ENCODE measurements around the gene ATRN. TPM values are rescaled to one million over a fixed set of nuclear protein-coding genes. Genes with fewer than 3 reads are reported as not detected.

Gene ATRN
- total and polyA plus RNA-seq, 2 donors (not counting 3 experiments of a cell fraction or from before 2014, with no cell fraction given) = 32.3 to 33.1 TPM

DNA sequence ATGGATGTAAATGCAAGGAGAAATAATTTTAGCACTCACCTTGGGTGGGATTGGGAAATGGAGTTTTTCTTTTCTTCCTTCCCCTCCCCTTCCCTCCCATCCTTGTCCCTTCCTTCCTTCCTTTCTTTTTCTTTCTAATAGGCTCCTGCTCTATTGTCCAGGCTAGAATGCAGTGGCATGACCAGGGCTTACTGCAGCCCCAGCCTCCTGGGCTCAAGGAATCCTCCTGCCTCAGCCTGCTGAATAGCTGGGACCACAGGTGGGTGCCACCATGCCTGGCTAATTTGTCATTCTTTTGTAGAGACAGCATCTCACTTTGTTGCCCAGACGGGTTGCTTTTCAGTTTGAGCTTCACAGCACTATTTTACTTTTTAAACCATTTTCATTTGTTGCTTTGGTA is 21.5 kb upstream of the ATRN start:
- no peaks in the 10 kb centered on the region for H3K9me1 ChIP-seq (replicated peaks; ENCODE audit: control insufficient read depth, extremely low read depth, insufficient read depth, low read length)
- no peaks in the 10 kb centered on the region for H4K20me1 ChIP-seq (replicated peaks; ENCODE audit: control insufficient read depth, extremely low read depth, insufficient read depth, low read length)
- no peaks in the 10 kb centered on the region for H3K36me3 ChIP-seq (ENCODE audit: control insufficient read depth in 2 of 2, extremely low read depth in 1 of 2, insufficient read depth in 2 of 2, low read length in 2 of 2)
- no TSS peak for BruUV-seq (replicated peaks)
- POLR2A ChIA-PET = no interaction called here
- H3K4me2 ChIP-seq (ENCODE audit: insufficient read depth, low read length) = no peak overlapping the region
- H3K27me3 ChIP-seq (ENCODE audit: control insufficient read depth in 2 of 2, insufficient read depth in 2 of 2, low read length in 2 of 2) = peaks cover 17 to 21% of the 10 kb centered on the region in 2 experiments
- dilution Hi-C loops (cut with MboI; ENCODE audit: extremely low pct_ligation_motif_present, low sequenced_read_pairs) (no loop called here), intact Hi-C loops (cut with micrococcal nuclease) (no loop called here)
- no peak overlapping the region for H3K9ac ChIP-seq (replicated peaks; ENCODE audit: extremely low read depth, insufficient read depth, low read length)
- no peaks in the 10 kb centered on the region for H3K79me2 ChIP-seq (ENCODE audit: control insufficient read depth, insufficient read depth, low read length)
- H3K27ac ChIP-seq (ENCODE audit: insufficient read depth, low read depth, low read length) = no peak overlapping the region
- DNase-seq (ENCODE audit: low read depth, low spot score) (no peak), FAIRE-seq (no peak)
- CTCF ChIA-PET = no interaction called here
- H2AFZ ChIP-seq (ENCODE audit: low read depth, low read length) = no peak overlapping the region
- TF ChIP-seq POLR2AphosphoS5 (IDR thresholded peaks at IDR 0.05; ENCODE audit: insufficient read depth, low read depth, low read length) (no peak), GATA2 (IDR thresholded peaks at IDR 0.05; ENCODE audit: insufficient read depth, insufficient read length, low read depth, low read length) (no peak), MYC (IDR thresholded peaks at IDR 0.05; ENCODE audit: low read depth, low read length) (no peak), JUN (IDR thresholded peaks at IDR 0.05; ENCODE audit: borderline replicate concordance, insufficient read depth, insufficient read length, low read depth) (no peak), EZH2 (IDR thresholded peaks at IDR 0.05; ENCODE audit: borderline replicate concordance, low read depth, low read length, severe bottlenecking) (no peak)
- H3K4me1 ChIP-seq (ENCODE audit: control insufficient read depth, extremely low read depth, insufficient read depth, low read length) = no peaks in the 10 kb centered on the region
- no peaks in the 10 kb centered on the region for H3K9me3 ChIP-seq (replicated peaks; ENCODE audit: control insufficient read depth, insufficient read depth, low read length)
- no peak overlapping the region for H3K4me3 ChIP-seq (replicated peaks in 1 of 3; ENCODE audit: insufficient read depth in 1 of 3, low read depth in 1 of 3, low read length in 3 of 3)

DNA sequence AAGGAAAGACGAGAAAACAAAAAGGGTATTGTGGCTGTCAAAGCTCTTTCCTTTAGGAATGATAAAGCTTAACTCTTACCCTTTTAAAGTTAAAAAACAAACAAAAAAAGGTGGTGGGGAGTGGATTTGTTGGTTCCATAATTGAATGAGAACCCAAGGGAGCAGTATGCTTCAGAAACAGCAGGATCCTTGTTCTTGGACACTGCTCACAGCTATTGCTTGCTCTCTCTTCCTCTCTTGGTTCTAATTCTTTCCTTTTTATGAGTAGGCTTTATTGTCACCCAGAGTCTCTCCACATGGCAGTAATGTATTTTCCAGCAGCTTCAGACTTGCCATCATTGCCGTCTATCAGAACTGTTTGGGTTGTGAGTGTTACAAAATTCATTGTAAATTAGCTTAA is 18.7 kb upstream of the ATRN start:
- Histone ChIP-seq H3K27ac (ENCODE audit: insufficient read depth, low read depth, low read length) (no peak overlapping the region), H3K9me3 (replicated peaks; ENCODE audit: control insufficient read depth, insufficient read depth, low read length) (no peaks in the 10 kb centered on the region), H2AFZ (ENCODE audit: low read depth, low read length) (no peak overlapping the region), H3K9ac (replicated peaks; ENCODE audit: extremely low read depth, insufficient read depth, low read length) (no peak overlapping the region), H4K20me1 (replicated peaks; ENCODE audit: control insufficient read depth, extremely low read depth, insufficient read depth, low read length) (no peaks in the 10 kb centered on the region), H3K4me2 (ENCODE audit: insufficient read depth, low read length) (no peak overlapping the region), H3K9me1 (replicated peaks; ENCODE audit: control insufficient read depth, extremely low read depth, insufficient read depth, low read length) (no peaks in the 10 kb centered on the region), H3K36me3 (ENCODE audit: control insufficient read depth in 2 of 2, extremely low read depth in 1 of 2, insufficient read depth in 2 of 2, low read length in 2 of 2) (no peaks in the 10 kb centered on the region), H3K79me2 (ENCODE audit: control insufficient read depth, insufficient read depth, low read length) (no peaks in the 10 kb centered on the region), H3K4me1 (ENCODE audit: control insufficient read depth, extremely low read depth, insufficient read depth, low read length) (no peaks in the 10 kb centered on the region), H3K4me3 (replicated peaks in 1 of 3; ENCODE audit: insufficient read depth in 1 of 3, low read depth in 1 of 3, low read length in 3 of 3) (no peak overlapping the region), H3K27me3 (ENCODE audit: control insufficient read depth in 2 of 2, insufficient read depth in 2 of 2, low read length in 2 of 2) (peaks cover 13 to 17% of the 10 kb centered on the region in 2 experiments)
- intact Hi-C loops (cut with micrococcal nuclease) = no loop called here
- CTCF ChIA-PET = interaction anchor here (2.1 kb wide), 1 partner anchor 111 kb away, joined by 5 read pairs; no protein-coding TSS in a partner anchor
- dilution Hi-C loops (cut with MboI; ENCODE audit: extremely low pct_ligation_motif_present, low sequenced_read_pairs) = no loop called here
- FAIRE-seq = no peak
- POLR2A ChIA-PET = no interaction called here
- BruUV-seq (replicated peaks) = no TSS peak
- TF ChIP-seq GATA2 (IDR thresholded peaks at IDR 0.05; ENCODE audit: insufficient read depth, insufficient read length, low read depth, low read length) (no peak), MYC (IDR thresholded peaks at IDR 0.05; ENCODE audit: low read depth, low read length) (no peak), FOS (IDR thresholded peaks at IDR 0.05; ENCODE audit: borderline replicate concordance, insufficient read depth, low read length) (no peak), POLR2A (IDR thresholded peaks at IDR 0.05; ENCODE audit: low read depth, low read length) (no peak), POLR2AphosphoS5 (IDR thresholded peaks at IDR 0.05; ENCODE audit: insufficient read depth, low read depth, low read length) (no peak), EZH2 (IDR thresholded peaks at IDR 0.05; ENCODE audit: borderline replicate concordance, low read depth, low read length, severe bottlenecking) (no peak), JUN (IDR thresholded peaks at IDR 0.05; ENCODE audit: borderline replicate concordance, insufficient read depth, insufficient read length, low read depth) (no peak)
- TF ChIP-seq, protein P1, sequence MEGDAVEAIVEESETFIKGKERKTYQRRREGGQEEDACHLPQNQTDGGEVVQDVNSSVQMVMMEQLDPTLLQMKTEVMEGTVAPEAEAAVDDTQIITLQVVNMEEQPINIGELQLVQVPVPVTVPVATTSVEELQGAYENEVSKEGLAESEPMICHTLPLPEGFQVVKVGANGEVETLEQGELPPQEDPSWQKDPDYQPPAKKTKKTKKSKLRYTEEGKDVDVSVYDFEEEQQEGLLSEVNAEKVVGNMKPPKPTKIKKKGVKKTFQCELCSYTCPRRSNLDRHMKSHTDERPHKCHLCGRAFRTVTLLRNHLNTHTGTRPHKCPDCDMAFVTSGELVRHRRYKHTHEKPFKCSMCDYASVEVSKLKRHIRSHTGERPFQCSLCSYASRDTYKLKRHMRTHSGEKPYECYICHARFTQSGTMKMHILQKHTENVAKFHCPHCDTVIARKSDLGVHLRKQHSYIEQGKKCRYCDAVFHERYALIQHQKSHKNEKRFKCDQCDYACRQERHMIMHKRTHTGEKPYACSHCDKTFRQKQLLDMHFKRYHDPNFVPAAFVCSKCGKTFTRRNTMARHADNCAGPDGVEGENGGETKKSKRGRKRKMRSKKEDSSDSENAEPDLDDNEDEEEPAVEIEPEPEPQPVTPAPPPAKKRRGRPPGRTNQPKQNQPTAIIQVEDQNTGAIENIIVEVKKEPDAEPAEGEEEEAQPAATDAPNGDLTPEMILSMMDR (IDR thresholded peaks at IDR 0.05; ENCODE audit: extremely low read depth in 1 of 2, insufficient read depth in 1 of 2, low read depth in 1 of 2, low read length in 2 of 2) = no peak
- TF ChIP-seq, protein P2, sequence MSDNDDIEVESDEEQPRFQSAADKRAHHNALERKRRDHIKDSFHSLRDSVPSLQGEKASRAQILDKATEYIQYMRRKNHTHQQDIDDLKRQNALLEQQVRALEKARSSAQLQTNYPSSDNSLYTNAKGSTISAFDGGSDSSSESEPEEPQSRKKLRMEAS (IDR thresholded peaks at IDR 0.05; ENCODE audit: insufficient read depth, insufficient read length) = no peak
- DNase-seq (ENCODE audit: low read depth, low spot score) = no peak
